Stimulated activated CD8-positive, alpha-beta memory T cell treated with anti-CD3 and anti-CD28 coated beads, Interleukin-15, amount 100 ng/mL, for 24 hours (primary cell): Measurements from ENCODE around the gene SEMA6A.

Source experiments
- DNase-seq: peaks from one replicate; pipeline ENCODE4 v3.0.0-alpha.2; 2020; ENCODE audit warnings: low read depth

The SEMA6A gene

DNA sequence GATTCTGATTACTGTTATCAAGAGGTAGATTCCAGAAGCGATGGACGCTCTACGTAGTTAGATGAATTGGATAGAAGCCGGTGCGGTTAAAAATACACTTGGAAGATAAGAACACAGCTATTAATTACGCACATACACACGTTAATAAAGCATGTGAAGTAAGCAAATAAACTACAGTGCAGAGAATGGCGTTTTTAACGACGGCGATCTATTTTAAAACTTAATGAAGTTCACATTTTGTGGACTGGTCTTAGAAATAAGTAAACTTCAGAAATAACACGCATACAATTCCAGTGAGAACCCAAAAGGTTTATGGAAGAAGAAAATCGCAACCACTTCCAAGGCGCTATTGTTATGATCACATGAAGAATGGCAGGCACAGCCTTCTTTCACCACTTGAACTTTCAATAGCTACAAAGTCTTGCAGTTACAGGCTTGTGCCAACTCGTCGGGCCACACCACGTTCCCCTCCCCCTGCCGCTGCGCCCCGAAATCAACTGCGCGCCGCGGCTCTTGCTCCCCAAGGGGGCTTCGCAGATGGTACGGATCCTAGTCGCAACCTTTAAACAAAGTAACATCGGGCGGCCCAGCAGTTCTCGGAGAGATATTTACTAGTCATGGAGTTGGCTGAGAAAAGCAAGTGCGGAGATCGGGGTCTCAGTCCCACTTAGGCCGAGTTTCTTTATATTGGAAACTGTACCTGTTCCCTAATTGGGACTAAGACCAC lies 866 bp upstream of the SEMA6A start:
- no peak for DNase-seq

DNA sequence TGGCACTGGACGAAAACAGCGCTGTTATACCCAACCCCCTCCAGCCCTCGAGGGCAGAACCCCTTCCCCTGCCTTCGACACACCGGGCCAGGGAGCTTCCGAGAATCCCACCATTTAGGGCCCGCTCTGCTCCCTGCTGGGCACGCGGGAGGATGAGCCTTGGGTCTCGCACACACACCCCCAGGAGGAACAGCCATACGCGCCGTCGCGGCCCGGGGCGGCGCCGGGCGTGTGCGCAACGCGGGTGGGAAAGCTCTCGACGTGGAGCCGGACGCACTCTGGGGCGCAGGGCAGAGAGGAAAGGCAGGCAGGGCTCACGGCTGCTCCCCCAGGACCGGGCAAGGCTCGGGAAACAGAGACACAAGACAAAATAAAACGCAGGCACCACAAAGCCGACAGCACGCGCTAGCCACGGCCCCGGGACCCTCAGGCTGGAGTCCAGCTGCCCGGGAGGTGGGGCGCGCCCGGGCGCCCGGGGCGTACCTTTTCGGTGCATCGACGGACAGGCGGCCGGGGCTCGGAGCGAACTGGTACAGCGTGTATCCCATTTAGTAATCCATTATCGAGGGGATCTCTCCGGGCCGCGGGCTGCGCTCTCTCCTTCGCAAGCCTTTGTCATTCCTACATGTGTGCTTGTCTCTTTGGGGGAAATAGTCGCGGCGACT lies 789 bp downstream of the SEMA6A start:
- DNase-seq: no peak

DNA sequence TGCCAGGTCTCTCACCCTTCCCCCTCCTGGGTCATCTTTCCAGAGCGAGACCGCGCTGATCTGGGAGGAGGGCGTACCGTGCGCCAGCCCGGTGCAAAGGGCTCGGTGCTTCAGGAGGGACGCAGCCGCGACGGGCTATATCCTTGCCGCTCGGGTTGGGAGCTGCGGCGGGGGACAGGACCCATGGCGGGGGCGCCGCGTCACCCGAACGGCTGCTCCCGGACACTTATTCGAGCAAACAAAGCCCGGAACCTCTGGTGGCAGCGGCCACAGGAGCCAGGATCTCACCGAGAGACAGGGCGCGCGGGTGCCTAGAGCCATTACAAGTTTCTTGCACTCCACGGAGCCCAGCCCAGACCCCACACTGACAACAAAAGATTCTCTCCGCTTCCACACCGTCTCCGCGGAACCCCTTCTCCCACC lies 1.3 kb downstream of the SEMA6A start:
- no peak for DNase-seq

DNA sequence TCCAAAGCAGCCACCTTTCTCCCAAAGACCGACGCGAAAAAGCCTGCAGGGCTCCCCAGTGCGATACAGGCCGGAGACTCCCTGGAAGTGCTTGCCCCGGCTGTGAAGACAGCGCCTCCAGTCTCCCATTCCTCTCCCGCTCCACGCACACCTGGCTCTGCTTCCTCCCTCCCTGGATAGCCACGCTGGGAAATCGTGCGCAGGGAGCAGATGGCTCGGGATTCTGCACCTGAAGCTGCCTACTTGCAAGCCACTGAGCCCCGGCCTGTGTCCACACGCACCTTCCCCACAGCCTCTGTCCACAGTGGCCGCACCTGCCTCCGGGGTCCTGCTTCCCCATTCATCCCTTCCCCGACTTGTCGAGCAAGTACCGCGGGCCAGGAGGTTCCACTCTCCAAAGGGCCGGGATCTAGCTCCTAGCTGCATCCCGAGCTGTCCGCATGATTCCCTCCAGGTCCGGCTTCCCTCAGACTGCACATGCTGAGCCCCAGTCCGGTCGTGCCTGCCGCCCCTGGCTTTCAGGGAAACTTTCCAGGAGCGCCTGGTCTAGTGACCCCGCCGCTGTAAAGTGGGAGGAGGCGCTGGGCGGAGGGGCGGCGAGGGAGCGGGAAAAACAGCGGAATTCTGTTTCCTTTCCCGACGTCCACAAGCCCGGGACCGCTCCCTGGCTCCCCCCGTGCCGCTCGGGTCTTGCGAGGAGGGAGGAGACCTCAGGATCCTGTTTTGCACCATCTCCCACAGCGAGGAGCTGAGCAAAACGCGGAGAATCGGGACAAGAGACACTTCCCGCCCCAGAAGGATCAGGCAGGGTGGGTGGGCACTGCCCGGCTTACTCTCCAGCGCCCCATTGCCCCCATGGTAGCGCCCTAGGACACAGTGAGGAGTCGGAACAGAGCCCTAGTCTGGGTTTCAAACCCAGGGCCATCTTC lies 2.0 kb downstream of the SEMA6A start:
- no peak for DNase-seq

DNA sequence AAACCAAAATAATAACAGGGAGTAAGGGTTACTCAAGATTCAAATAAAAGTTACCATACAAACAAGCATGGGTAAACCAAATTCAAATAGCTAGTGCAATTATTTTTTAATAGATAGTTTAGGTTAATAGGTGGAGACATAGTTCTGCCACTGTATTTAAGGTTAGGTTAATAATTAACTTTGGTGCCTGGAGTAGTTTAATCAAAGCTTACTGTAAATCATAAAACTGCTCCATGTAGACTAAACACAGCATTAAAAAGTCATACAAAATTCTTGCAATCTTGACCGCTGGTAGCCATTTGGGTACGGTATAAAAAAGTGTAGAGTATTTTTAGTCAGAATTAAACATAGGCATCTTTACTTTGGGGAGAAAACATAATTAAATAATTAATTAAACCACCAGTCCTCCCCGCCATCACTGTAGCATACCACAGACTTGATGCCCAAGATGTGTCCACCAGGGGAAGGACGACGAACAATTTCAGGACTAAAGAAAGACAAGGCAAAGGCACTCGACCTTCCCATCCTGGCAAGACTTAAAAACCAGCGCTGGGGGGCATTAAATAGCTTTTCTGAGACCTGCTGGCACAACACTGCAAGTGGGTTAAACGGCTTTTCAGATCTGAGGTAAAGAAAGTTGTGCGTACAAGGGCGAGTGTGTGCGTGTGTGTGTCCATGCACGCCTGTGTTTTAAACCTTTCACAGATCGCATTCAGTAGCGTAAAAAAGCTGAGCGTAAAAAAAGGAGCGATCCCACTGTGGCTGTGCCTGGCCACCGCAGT lies 2.9 kb downstream of the SEMA6A start:
- DNase-seq: no peak

DNA sequence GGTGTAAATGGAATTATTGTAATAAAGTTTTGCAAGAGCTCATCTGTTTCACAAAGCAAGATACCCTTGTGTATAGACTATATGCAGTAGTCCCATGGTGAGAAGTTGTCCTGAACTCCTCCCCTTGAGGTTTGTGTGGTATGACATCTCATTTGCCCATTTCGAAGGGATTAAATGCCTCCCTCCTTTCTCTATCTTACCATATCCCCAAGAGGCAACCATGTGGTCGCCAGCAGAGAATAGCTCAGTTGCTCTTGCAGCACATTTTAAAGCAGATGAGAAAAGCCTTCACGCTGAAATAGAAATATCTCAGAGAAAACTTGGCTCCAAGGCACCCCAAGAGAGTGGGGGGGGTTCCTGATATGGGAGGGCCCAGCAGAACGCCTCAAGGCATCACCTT lies 4.6 kb downstream of the SEMA6A start:
- DNase-seq: no peak

DNA sequence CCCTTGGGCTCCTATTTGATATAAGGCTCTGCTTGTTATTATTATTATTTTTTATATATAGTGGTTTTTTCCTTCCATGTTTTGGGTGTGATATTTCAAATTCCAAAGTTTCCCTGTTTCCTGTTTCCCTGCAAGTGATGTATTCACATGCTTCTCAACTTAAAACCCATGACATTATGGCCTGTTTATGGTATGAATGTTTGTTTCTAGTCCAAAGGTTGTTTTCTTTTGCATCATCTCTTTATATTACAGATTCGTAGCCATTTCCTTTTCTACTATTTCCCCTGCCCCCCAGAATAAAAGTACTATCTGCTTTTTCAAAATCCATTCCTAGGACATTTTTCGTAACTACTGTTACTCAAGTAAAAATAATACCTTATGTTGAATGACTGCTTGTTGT lies 7.5 kb downstream of the SEMA6A start:
- DNase-seq: no peak

DNA sequence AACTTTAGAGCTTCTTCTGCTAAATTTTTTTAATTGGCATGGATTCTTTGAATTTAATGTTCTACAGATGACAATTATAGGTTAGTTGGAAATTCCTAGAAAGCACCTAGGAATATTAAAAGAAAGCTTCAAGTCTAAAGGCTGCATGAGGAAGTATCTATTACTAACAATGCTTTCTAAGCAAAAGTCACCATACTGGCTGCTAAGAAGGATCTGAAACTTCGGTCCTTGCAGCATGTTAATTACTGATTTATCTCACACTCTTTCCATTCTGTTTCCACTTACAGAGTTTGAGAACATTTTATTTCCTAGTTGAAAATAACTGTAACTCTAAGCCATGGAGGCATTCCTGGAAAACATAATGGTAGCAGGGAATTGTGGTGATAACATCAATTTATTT lies 8.4 kb downstream of the SEMA6A start:
- no peak for DNase-seq

DNA sequence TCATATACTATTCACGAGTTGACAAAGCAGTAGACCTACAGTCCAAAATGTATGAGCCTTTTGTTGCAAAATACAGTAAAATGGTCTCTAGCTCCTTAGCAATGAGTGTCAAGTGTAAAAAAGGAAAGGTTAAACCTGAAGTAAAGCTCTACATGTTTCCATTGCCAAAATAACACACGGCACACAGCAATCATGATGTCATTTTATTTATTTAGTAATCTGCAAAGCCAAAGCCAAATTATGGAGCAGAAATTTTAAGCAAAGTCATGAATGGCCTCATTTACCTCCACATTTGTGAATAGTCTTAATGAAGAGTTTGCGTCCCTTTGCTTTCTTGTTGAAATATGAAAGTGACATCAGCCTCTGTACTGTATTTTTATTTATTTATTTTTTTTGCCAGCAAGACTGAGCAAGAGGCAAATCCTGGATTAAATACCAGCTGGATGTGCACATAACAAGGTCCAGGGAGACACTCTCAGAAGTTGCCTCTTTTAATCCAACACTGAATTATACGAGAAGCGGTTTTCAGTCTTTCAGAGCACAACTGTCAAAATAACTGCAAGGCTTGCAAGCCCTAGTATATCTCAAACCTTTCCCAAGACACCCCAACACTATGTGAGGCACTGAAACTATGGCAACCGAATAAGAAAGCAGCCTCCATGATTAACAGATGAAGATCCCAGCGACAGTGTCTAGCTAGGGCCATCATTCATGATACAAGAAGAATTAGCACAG lies 9.7 kb downstream of the SEMA6A start:
- no peak for DNase-seq

DNA sequence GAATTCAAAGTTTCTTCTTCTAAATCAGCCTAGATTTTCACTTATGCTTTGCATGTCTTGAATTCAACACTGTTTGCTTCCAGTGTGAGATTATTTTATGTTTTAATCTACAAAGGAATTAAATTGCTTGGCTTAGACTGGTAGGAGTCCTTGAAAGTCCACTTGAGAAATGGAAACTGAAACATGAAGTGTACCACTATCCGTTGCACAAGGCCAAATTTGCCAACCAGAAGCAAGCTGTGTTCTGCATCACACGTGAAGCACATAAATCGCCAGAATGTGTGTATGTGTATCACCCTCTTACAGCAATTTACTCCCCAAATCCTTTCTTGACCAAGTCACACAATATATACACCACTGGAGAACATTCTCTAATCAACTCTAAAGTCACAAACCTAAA lies 10.3 kb downstream of the SEMA6A start:
- DNase-seq: no peak

DNA sequence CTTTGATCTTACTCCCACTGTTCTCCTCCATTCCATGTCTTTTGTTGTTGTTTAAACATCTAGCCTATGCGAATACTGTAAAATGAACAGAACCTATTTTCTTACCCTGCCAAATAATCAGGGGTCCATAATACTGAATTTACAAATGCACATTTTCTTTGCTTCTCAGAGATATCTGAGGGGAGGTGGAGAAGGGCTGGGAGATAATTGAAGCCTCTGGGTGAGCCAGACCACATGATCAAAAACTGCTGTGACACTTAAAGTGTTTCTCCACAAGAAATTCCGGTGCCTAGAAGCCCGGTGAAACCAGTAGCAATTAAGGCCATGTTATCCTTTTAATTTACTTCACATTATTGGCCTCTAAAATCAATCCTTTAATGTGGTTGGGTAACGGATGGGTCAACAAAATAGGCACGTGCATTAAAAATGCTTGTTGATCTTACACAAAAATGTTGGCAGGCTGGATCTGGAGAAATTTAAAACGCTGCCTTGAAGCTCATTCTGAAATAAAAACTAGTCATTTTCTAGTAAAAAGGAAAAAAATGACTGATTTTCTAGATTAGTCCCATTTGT lies 10.8 kb downstream of the SEMA6A start:
- DNase-seq: no peak

DNA sequence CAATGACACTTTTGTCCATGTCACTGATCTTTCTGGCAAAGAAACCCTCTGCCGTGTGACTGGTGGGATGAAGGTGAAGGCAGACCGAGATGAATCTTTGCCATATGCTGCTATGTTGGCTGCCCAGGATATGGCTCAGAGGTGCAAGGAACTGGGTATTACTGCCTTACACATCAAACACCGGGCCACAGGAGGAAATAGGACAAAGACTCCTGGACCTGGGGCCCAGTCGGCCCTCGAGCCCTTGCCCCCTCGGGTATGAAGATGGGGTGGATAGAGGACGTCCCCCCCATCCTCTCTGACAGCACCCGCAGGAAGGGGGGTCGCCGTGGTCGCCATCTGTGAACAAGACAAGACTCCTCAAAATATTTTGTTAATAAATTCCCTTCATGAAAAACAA lies 12.0 kb downstream of the SEMA6A start:
- DNase-seq: no peak

DNA sequence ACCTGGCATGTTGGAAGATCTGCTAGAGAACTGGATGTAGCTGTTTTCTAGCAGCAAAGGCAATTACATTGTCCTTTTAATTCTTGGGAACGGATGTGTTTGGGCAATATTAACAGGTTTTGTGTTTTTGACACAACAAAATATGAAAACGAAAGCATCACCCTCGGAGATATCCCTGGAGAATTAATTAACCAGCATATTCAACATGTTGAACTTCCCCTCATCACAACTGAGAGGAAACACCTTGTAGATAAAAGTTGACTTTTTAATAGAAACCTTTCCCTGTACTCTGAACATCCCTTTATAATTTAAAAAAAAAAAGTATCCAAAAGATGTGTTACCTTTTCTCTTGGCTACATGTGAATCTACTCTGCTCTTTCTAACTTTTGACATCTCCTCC lies 13.0 kb downstream of the SEMA6A start:
- DNase-seq: no peak

DNA sequence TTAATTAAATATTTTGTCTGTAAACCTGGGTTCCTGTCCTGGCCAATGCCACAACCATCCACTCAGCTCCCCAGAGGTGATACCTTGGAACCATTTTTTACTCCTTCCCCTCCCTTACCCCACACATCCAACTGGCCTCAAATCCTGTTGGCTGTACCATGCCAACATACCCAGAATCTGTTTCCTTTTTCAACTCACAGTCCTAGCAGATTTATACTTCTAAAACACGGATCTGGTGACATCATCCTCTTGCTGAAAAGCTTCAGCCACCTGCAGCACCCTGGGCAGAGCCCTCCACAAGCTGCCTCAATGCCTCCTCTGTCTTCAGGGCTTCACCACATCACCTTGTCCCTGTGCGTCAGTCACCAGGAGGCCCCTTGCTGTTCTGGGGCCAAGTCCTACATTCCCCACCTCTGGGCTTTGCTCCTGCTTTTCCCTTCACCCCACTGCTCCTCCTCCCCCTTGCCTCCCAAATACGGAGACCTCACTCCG lies 14.9 kb downstream of the SEMA6A start:
- DNase-seq: no peak

DNA sequence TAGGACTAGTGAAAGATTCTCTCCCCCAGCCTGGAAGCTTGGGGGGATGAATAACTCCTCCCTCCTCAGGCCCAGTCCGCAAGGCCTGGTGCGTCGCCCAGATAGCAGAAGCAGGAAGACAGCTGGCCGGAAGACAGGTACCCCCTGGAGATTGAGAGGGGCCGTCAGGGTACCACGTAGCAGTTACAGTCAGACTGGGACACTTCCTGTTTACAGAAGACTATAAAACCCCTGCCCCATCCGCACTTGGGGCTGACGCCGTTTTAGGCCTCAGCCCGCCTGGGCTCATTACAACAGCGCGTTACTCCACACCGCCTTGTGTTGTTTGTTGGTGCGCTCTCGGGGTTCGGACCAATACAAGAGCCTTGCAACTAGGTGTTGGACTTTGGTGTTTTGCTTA lies 15.4 kb downstream of the SEMA6A start:
- no peak for DNase-seq

DNA sequence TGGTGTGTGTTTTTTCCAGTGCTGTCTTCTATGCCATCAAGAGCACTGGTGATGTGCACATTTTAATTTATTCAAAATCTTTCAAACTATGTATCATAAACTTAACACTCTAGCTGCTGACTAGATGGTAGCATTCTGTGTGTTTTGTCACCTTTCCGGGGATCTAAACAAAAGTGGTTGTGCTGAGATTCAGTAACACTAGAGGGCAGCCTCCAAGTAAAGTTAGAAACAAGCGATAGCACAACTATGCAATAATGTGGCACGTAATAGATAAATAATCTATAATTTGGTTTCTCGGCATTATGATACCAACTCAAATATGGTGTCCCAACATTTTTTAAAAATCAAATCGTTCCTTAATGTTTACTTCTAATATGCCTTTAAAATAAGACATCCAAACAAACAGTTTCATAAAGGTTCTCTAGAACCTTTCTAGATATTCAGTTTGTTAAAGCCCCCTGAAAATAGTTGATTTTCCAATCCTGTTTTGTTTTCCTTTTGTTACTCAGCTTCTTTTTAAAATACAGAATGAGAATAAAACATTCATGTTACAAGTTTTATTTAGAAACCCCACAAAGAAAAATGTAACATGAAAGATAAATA lies 16.9 kb downstream of the SEMA6A start:
- DNase-seq: no peak

DNA sequence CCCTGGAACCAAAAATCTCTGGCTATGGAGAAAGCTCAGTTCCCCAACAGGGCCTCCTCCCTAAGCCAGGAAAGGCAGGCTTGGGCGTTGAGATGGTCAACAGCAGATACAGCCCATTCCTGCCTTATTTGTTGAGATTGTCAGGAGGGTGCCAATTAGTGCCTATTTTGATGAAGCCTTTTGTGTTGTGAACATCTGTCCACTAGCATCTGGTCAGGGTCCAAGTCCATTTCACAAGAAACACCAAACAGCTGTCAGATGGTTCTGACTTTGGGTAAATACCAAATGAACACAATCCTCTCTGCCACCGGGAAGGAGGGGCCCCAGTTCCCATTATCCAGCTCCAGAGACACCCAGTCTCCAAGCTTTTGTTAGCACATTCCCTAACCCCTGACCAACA lies 19.9 kb downstream of the SEMA6A start:
- no peak for DNase-seq

DNA sequence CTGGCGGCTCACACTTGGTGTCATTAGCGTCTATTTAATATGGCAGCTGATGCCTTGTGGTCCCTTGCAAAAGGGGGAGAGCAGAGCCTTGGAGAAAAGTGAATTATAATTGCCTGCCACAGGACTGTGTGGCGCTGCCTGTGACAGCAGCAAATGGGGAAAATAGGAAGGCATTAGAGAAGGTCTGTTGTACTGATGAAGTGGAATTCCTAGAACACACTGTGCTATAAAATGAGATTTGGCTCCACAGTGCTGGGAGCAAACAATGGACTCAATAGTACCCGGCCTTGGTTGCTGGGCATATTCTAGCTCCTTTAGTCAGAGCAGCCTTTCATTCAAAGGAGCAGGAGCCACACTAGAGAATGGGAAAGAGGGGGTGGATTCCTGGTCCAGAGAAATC lies 21.3 kb downstream of the SEMA6A start:
- DNase-seq: no peak

DNA sequence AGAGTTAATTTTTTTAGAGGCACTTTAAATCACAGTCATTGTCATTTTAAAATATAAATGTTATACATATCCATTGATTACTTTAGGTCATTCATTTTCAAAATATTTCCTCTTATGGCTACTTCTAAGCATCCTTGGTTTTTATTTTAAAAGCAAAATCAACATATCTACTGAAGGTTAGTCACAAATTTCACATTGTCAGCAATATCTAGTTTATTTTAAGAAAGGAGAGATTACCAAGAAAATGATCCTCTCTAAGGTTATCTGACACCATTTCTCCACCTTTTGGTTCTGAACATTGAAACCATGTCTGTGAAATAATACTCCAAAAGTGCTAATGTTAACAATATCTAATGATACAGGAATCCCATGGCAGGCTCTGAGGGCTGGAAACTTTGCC lies 24.5 kb downstream of the SEMA6A start:
- no peak for DNase-seq

DNA sequence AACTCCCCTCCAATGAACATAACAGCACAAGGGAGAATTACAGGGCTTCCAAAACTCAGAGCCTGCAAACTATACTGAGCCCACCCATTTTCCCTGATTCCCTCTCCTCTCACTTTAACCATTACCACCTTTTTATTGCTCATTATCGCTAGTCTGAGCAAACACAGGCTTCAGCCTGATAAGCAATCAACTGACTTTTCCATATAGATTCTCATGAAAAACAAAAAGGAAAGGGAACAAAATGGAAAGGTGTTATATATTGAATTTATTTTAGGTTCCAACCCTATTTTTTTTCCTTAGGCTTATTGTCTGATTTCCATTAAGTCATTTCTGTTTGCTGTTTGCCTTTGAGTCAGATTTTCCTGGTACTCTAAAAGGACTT lies 27.9 kb downstream of the SEMA6A start:
- no peak for DNase-seq
